HepG2 (cell line): ENCODE measurements around the gene TLE7. TPM values are rescaled to one million over a fixed set of nuclear protein-coding genes. Genes with fewer than 3 reads are reported as not detected.

Source experiments
- ARNT ChIP-seq: fragments of 450-650 bp; IDR thresholded peaks from 2 replicates; pipeline ENCODE4 v1.6.1; 2017
- ATM ChIP-seq: fragments of 450-650 bp; IDR thresholded peaks from 2 replicates; pipeline ENCODE4 v1.7.1; 2017; ENCODE audit warnings: mild to moderate bottlenecking, borderline replicate concordance
- CREB3 ChIP-seq: sonication (generic); formaldehyde crosslinking; IDR thresholded peaks from 2 replicates; pipeline ENCODE4 v1.5.0; 2020; ENCODE audit warnings: missing genetic modification reagents
- HNRNPL ChIP-seq: fragments of 200-400 bp; formaldehyde crosslinking; IDR thresholded peaks from 2 replicates; pipeline ENCODE4 v1.6.1; 2017; ENCODE audit warnings: mild to moderate bottlenecking, low read depth, low read length
- JUND ChIP-seq: sonication (generic); formaldehyde crosslinking; IDR thresholded peaks from 2 replicates; pipeline ENCODE4 v1.8.0; 2022; ENCODE audit warnings: mild to moderate bottlenecking, missing genetic modification reagents
- MED1 ChIP-seq: sonication (generic); formaldehyde crosslinking; IDR thresholded peaks from 2 replicates; pipeline ENCODE4 v1.4.0; 2020; ENCODE audit warnings: missing genetic modification reagents
- MEF2D ChIP-seq: sonication (generic); formaldehyde crosslinking; IDR thresholded peaks from 2 replicates; pipeline ENCODE4 v1.5.1; 2020; ENCODE audit warnings: mild to moderate bottlenecking, missing genetic modification reagents
- MEIS1 ChIP-seq: sonication (generic); formaldehyde crosslinking; IDR thresholded peaks from 2 replicates; pipeline ENCODE4 v1.9.0; 2021; ENCODE audit warnings: mild to moderate bottlenecking, missing genetic modification reagents, moderate library complexity, borderline replicate concordance
- NONO ChIP-seq, 2 experiments: fragments of 450-650 bp in 1 of 2; sonication (generic) in 1 of 2; formaldehyde crosslinking in 1 of 2; IDR thresholded peaks in 1 of 2; conservative IDR thresholded peaks in 1 of 2; 2 replicates each; pipeline versions ENCODE4 v1.6.1 to v1.8.0; 2017 to 2022; ENCODE audit warnings: mild to moderate bottlenecking in 1 of 2, missing genetic modification reagents in 1 of 2, moderate library complexity in 1 of 2
- NR2C2 ChIP-seq: sonication (generic); formaldehyde crosslinking; IDR thresholded peaks from 2 replicates; pipeline ENCODE4 v1.4.0; 2020; ENCODE audit warnings: missing genetic modification reagents, mild to moderate bottlenecking, moderate library complexity, borderline replicate concordance
- PAX8 ChIP-seq: sonication (generic); formaldehyde crosslinking; IDR thresholded peaks from 2 replicates; pipeline ENCODE4 v1.8.0; 2022; ENCODE audit warnings: mild to moderate bottlenecking, missing genetic modification reagents, borderline replicate concordance
- PHF21A ChIP-seq: sonication (generic); formaldehyde crosslinking; IDR thresholded peaks from 2 replicates; pipeline ENCODE4 v1.5.0; 2020; ENCODE audit warnings: mild to moderate bottlenecking, missing genetic modification reagents
- RFXAP ChIP-seq: sonication (generic); formaldehyde crosslinking; IDR thresholded peaks from 2 replicates; pipeline ENCODE4 v1.4.0; 2020; ENCODE audit warnings: missing genetic modification reagents, borderline replicate concordance
- SATB2 ChIP-seq: sonication (generic); formaldehyde crosslinking; IDR thresholded peaks from 2 replicates; pipeline ENCODE4 v1.5.0; 2020; ENCODE audit warnings: missing genetic modification reagents
- TCF12 ChIP-seq, 2 experiments: fragments of 450-650 bp in 1 of 2; sonication (generic) in 1 of 2; formaldehyde crosslinking in 1 of 2; IDR thresholded peaks; 2 replicates each; pipeline versions ENCODE4 v1.6.1 to v1.8.0; 2017 to 2022; ENCODE audit warnings: antibody characterized with exemption in 1 of 2, mild to moderate bottlenecking in 1 of 2, missing genetic modification reagents in 1 of 2, moderate library complexity in 1 of 2
- ZNF24 ChIP-seq: fragments of 450-650 bp; IDR thresholded peaks from 2 replicates; pipeline ENCODE4 v1.6.1; 2017; ENCODE audit warnings: antibody characterized with exemption, mild to moderate bottlenecking
- ZNF253 ChIP-seq: sonication (generic); formaldehyde crosslinking; IDR thresholded peaks from 2 replicates; pipeline ENCODE4 v1.8.0; 2022; ENCODE audit warnings: mild to moderate bottlenecking, missing genetic modification reagents, borderline replicate concordance
- ZNF335 ChIP-seq: sonication (generic); formaldehyde crosslinking; IDR thresholded peaks from 2 replicates; pipeline ENCODE4 v1.4.0; 2020; ENCODE audit warnings: missing genetic modification reagents
- ZNF367 ChIP-seq: sonication (generic); formaldehyde crosslinking; IDR thresholded peaks from 2 replicates; pipeline ENCODE4 v1.4.0; 2020; ENCODE audit warnings: missing genetic modification reagents, borderline replicate concordance
- ZNF790 ChIP-seq: sonication (generic); formaldehyde crosslinking; IDR thresholded peaks from 2 replicates; pipeline ENCODE4 v1.8.0; 2022; ENCODE audit warnings: missing genetic modification reagents, mild to moderate bottlenecking, borderline replicate concordance
- ZNF83 ChIP-seq: sonication (generic); formaldehyde crosslinking; IDR thresholded peaks from 2 replicates; pipeline ENCODE4 v1.4.0; 2020; ENCODE audit warnings: missing genetic modification reagents, mild to moderate bottlenecking, borderline replicate concordance
- ZSCAN20 ChIP-seq: sonication (generic); formaldehyde crosslinking; IDR thresholded peaks from 2 replicates; pipeline ENCODE4 v1.4.0; 2020; ENCODE audit warnings: missing genetic modification reagents, mild to moderate bottlenecking, borderline replicate concordance
- ZSCAN22 ChIP-seq: sonication (generic); formaldehyde crosslinking; IDR thresholded peaks from 2 replicates; pipeline ENCODE4 v1.4.0; 2020; ENCODE audit warnings: mild to moderate bottlenecking, missing genetic modification reagents
- ZSCAN25 ChIP-seq: sonication (generic); formaldehyde crosslinking; IDR thresholded peaks from 2 replicates; pipeline ENCODE4 v1.8.0; 2022; ENCODE audit warnings: mild to moderate bottlenecking, missing genetic modification reagents
- polyA plus RNA-seq, 8 experiments: library from polyadenylated mRNA; depleted of rRNA in 3 of 8; stranded (reverse) in 7 of 8; unstranded in 1 of 8; fragments of >200 nt; fragmentation: Illumina TruSeq in 4 of 8; extraction: Trizol in 4 of 8; gene quantifications; 2 replicates each; pipeline versions ENCODE4 v1.2.1 to v1.2.3, GENCODE V29; 2011 to 2016; ENCODE audit warnings: low read depth in 4 of 8, missing spikeins in 1 of 8, mixed read lengths in 1 of 8; ENCODE audit not compliant: insufficient read depth in 1 of 8
- total RNA-seq, 5 experiments: library from RNA; depleted of rRNA; stranded (reverse); fragments of >200 nt; fragmentation: Illumina TruSeq; extraction: Trizol; gene quantifications; 2 replicates each; pipeline ENCODE4 v1.2.3, GENCODE V29; 2016; ENCODE audit warnings: low read depth in 1 of 5
- TF ChIP-seq, protein P1 (sequence below): sonication (generic); formaldehyde crosslinking; IDR thresholded peaks from 2 replicates; pipeline ENCODE4 v1.5.0; 2020; ENCODE audit warnings: missing genetic modification reagents
- TF ChIP-seq, protein P2 (sequence below): sonication (generic); formaldehyde crosslinking; IDR thresholded peaks from 2 replicates; pipeline ENCODE4; 2020; ENCODE audit warnings: missing genetic modification reagents, mild to moderate bottlenecking, borderline replicate concordance

TLE7 gene
- total and polyA plus RNA-seq, 2 of the 13 experiments (the other 11 are each of a cell fraction or from before 2014, with no cell fraction given), result not detected

- TF ChIP-seq ZNF790 (CRISPR knock-in tag), result no peak
- TF ChIP-seq JUND (CRISPR knock-in tag), result peak; percentile 84
- TF ChIP-seq MEIS1, result peak; percentile 97
- no peak; the same call in 1 of the 2 replicates for TF ChIP-seq ZSCAN20 (CRISPR knock-in tag)
- peak; percentile 67; the same call in 1 of the 2 replicates for TF ChIP-seq ZSCAN22 (CRISPR knock-in tag)
- peak; percentile 99 for TF ChIP-seq ZNF24
- TF ChIP-seq SATB2, result peak; percentile 68
- no peak for TF ChIP-seq TCF12 (IDR thresholded peaks at IDR 0.05)
- TF ChIP-seq TCF12 (CRISPR knock-in tag; IDR thresholded peaks at IDR 0.05), result peak; percentile 48; the same call in 1 of the 2 replicates
- TF ChIP-seq ATM, result no peak
- TF ChIP-seq ZNF83 (CRISPR knock-in tag), result peak; percentile 44; the same call in 1 of the 2 replicates
- peak; percentile 86 for TF ChIP-seq NR2C2 (CRISPR knock-in tag)
- peak; percentile 89 for TF ChIP-seq MEF2D (CRISPR knock-in tag)
- peak; percentile 82 for TF ChIP-seq ZSCAN25
- peak; percentile 93 for TF ChIP-seq RFXAP (CRISPR knock-in tag)
- TF ChIP-seq CREB3 (CRISPR knock-in tag), result peak; percentile 92
- TF ChIP-seq PHF21A, result peak; percentile 98
- TF ChIP-seq MED1 (CRISPR knock-in tag), result peak; percentile 95
- peak; percentile 87 for TF ChIP-seq HNRNPL
- TF ChIP-seq, protein P1, sequence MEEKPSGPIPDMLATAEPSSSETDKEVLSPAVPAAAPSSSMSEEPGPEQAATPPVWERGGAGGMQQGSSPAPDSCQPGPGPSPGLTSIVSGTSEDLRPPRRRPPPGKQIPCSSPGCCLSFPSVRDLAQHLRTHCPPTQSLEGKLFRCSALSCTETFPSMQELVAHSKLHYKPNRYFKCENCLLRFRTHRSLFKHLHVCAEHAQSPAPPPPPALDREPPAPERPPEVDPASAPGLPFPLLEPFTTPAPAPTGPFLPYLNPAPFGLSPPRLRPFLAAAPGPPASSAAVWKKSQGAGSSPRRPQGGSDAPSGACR (CRISPR knock-in tag), result no peak; the same call in 1 of the 2 replicates
- TF ChIP-seq NONO (IDR thresholded peaks at IDR 0.05), result no peak
- TF ChIP-seq NONO (CRISPR knock-in tag; conservative IDR thresholded peaks at IDR 0.05), result peak; percentile 96
- TF ChIP-seq ZNF367, result 0 out of 2 replicates have a peak, but pooled peaks have one; percentile 72
- peak; percentile 73; the same call in 1 of the 2 replicates for TF ChIP-seq PAX8 (CRISPR knock-in tag)
- peak; percentile 95; the same call in 1 of the 2 replicates for TF ChIP-seq ZNF253 (CRISPR knock-in tag)
- TF ChIP-seq, protein P2, sequence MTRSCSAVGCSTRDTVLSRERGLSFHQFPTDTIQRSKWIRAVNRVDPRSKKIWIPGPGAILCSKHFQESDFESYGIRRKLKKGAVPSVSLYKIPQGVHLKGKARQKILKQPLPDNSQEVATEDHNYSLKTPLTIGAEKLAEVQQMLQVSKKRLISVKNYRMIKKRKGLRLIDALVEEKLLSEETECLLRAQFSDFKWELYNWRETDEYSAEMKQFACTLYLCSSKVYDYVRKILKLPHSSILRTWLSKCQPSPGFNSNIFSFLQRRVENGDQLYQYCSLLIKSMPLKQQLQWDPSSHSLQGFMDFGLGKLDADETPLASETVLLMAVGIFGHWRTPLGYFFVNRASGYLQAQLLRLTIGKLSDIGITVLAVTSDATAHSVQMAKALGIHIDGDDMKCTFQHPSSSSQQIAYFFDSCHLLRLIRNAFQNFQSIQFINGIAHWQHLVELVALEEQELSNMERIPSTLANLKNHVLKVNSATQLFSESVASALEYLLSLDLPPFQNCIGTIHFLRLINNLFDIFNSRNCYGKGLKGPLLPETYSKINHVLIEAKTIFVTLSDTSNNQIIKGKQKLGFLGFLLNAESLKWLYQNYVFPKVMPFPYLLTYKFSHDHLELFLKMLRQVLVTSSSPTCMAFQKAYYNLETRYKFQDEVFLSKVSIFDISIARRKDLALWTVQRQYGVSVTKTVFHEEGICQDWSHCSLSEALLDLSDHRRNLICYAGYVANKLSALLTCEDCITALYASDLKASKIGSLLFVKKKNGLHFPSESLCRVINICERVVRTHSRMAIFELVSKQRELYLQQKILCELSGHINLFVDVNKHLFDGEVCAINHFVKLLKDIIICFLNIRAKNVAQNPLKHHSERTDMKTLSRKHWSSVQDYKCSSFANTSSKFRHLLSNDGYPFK (CRISPR knock-in tag), result peak; percentile 91
- no peak for TF ChIP-seq ARNT
- TF ChIP-seq ZNF335 (CRISPR knock-in tag), result peak; percentile 89
These were observed 15.6 kb downstream of the TLE7 start (continued) for GRCh38 chr16:71426069-71426879.
